Femur (tissue), 1 donor: ENCODE results near the gene PLEKHG5.
"Not testable (repeated sequence)": the region's sequence is repeated elsewhere in the genome, so short reads cannot be mapped to it uniquely, and the experiment has no call there.

Experiments
- DNase-seq: peaks from one replicate; pipeline ENCODE4 v3.0.0-alpha.2; 2017

Gene PLEKHG5

GRCh38 chr1:6461538-6462411, 29.7 kb downstream of the PLEKHG5 start:
- no peak for DNase-seq

DNA sequence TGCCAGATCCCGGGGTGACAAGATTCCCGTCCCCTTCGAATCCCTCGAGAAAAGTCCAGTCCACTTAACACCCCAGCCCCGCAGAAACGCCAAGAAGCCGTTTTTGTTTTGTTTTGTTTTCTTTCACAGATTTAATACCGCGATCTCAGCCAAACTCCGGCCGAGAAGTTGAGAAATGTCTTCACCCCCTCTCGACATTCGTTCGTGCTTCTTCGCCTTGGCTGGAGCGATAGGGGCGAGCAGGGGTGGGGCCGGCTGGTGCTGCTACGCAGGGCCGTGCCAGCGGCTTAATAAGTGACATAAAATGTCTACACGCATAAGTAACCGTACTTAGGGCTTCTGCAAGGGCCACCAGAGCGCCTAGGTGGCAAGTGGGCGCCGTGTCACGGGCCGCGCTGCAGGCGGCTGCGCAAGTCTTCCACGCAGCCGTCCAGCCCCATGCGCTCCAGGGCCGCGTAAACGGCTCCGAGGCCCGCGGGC, 30.4 kb downstream of the PLEKHG5 start:
- DNase-seq, result no peak

GRCh38 chr1:6460301-6461050, 31.0 kb downstream of the PLEKHG5 start:
- DNase-seq, result no peak

DNA sequence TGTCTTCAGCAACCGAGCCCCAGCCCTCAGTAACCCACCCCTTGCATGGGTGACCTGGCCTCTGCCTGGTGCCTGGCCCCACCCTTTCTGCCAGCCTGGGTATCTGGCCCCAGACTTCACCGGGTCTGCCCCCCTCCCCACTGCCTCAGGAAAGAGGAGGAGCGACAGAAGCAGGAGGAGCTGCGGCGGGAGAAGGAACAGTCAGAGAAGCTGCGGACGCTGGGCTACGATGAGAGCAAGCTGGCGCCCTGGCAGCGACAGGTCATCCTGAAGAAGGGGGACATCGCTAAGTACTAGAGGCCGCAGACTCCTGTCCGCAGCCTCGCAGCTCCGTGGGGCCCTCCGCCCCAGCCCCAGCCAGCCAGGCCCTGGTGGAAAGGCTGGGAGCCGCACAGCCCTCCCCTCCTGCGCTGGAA, 31.6 kb downstream of the PLEKHG5 start:
- no peak for DNase-seq

DNA sequence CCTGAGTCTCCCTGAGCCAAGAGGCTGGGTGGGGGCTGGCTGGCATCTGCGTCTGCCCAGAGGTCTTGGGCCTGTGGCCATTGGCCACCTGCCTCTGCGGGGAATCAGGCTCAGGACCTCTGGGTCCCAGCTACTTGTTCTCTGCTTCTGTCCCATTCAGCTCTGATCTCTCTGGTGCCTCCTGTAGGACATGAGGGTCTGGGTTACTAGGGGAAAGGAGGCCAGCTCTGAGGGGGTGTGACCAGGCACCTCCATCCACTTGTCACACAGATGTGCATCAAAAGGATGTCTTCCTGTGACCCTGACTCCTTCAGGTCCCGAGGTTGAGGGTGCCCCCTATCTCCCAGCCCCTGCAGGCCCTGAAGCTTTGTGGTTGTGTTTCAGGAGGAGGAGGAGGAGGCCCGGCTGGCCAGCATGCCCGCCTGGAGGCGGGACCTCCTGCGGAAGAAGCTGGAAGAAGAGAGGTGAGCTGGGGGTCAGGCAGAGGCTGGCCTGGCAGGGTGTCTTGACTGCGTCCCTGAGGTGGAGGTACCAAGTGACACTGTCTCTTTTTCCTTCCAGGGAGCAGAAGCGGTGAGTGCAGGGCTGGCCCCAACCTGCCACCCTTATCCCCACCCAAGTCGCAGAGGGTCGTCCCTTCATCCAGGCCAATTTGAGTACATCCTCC, 34.5 kb downstream of the PLEKHG5 start:
- no peak for DNase-seq

DNA sequence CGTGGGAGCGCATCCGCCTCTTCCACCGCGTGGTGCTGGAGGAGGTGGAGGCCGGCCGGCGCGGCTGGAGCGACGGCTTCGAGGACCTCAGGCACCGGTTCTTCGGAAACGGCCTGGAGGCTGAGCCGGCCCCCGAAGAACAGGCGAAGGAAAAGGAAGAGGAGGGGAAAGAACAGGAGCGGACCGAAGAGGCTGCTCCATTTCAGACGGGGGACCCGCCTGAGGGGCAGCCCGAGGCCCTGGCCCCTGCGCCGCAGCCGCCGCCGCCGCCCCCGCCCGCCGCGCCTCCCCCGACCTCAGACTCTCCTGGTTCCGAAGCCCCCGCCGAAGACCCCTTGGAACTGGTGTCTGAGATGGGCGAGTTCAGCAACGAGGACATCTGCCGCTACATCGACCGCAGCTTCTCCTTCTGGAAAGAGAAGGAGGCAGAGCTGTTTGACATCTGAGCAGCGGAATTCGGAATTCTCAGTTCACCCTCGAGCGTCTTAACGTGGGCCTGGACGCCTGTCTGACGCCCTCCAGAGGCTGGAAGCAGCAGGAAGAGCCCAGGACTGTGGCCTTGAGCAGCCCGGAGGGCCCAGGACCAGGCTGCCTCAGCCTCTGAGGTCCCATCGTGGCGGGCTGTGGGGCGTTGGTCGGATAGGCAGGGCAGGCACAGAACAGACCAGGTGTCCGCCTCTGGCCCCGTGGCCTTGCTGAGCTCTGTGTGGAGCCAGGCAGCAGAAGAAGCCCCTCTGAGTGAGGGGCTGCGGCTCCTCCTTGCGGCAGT, 35.5 kb downstream of the PLEKHG5 start:
- DNase-seq, result not testable (repeated sequence)

- no peak for DNase-seq
Observed at GRCh38 chr1:6454856-6455751, 36.4 kb downstream of the PLEKHG5 start.

DNA sequence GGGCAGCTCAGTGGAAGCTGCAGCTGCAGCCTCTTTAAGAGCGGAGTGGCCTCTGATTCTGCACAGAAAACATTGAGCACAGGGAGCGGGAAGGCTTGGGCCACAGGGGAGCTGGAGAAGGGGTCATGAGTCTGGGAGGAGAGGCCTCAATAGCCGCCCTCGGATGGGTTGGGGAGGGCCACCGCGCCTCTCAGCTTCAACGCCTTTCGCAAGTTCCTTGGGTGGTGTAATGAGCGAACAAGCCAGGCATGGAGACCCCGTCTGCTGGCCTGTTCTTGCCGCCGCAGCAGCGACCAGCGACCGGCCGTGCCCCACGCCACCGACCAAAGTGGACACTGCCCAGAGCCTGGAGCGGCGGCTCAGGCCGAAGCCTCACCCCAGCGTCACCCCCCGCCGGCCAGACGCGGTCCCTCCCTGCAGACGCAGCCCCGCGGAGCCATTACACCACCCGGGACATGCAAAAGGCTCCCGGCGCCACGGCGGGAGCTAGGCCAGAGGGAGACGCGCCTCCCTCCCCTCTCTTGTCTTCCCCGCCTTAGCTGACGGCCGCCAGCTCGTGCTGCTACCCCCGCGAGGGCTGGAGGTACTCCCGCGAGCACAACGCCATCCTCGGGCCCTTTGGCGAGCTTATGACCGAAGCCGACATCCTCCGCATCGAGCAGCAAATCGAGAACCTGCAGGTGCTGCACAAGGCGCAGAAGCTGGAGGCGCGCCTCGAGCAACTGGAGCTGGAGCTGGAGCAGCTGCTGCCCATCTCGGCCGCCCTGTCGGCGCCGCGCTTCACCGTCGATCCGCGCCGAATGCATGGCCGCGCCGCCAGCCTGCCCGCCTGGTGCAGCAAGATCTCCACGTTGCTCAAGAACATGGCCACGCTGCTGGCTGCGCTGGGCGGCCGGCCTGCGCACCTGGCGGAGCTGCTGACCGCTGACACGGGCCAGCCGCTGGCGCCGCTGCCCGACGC, 37.3 kb downstream of the PLEKHG5 start:
- DNase-seq, result not testable (repeated sequence)

GRCh38 chr1:6450943-6451373, 40.5 kb downstream of the PLEKHG5 start:
- no peak for DNase-seq

- not testable (repeated sequence) for DNase-seq
Observed at GRCh38 chr1:6450486-6450885, 41.0 kb downstream of the PLEKHG5 start.

GRCh38 chr1:6450005-6450450, 41.4 kb downstream of the PLEKHG5 start:
- DNase-seq, result no peak

DNA sequence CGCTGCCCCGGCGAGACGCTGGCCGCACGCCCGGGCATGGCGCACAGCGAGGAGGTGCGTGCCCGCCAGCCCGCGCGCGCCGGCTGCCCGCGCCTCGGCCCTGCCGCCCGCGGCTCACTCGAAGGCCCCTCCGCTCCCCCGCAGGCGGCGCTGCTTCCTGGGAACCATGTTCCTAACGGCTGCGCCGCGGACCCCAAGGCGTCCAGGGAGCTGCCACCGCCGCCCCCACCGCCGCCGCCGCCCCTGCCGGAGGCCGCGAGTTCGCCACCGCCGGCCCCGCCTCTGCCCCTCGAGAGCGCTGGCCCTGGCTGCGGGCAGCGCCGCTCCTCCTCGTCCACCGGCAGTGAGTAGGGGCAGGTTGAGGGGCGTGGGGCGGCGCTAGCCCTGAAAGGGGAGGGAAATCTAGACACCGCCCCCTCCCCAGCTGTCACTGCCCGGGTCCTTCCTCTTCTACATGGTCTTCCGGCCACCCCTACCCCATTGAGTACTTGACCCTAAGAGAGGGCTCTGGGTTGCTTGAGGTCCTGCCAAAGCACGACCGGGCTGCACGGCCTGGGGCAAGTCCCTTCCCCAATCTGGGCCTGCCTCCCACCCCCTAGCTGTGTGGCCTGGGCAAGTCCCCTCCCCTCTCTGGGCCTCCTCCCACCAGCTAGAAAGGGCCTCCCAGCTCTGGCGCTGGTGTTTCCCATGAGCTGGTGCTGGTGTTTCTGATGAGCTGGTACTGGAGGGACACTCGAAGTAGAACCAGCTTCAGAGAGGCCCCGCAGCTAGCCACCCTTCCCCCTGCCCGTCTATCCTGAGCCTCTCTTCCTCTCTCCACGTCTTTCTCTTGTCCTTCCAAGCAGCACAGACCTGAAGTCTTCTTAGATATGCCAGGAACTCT, 42.5 kb downstream of the PLEKHG5 start:
- DNase-seq, result peak; percentile 51

GRCh38 chr1:6447818-6448748, 43.4 kb downstream of the PLEKHG5 start:
- no peak for DNase-seq

- no peak for DNase-seq
Observed at GRCh38 chr1:6447016-6447817, 44.2 kb downstream of the PLEKHG5 start.

GRCh38 chr1:6446665-6447015, 44.8 kb downstream of the PLEKHG5 start:
- no peak for DNase-seq

DNA sequence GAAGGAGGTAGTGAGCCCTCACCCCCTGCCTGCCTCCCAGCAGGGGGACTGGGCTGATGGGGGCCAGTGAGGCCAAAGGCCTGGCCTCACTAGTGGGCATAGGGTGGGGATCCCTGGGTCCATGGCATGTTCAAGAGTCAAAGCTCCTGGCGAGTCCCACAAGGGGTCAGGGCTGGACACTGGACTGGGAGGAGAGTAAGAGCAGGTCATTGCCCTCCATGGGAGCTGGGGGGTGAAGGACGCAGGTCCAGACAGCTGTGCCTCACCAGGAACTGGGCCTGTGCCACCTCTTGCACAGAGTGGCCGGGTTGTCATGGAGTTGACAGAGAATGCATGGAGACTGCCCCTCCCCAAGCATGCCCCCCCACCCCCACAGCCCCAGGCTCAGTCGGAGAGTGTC, 45.5 kb downstream of the PLEKHG5 start:
- DNase-seq, result not testable (repeated sequence)
